Panc1 (cell line): ENCODE results near the gene MPIG6B. TPM values are rescaled to one million over a fixed set of nuclear protein-coding genes. Genes with fewer than 3 reads are reported as not detected.

ENCODE experiments used
- ATAC-seq: fragments of 200-7000 bp; cut with Tn5 transposase; 2 replicates; pipeline ENCODE4 v1.9.1; 2020; ENCODE audit warnings: mild to moderate bottlenecking, moderate library complexity
- BruUV-seq: library from RNA; stranded (reverse); fragments of 400-500 nt; replicated peaks from 2 replicates; lab custom pipeline; 2021; lab: Mats Ljungman, UMichigan
- CTCF ChIA-PET: fragments of 300-600 bp; sonication (Branson Sonifier 250); formaldehyde crosslinking; loops from one replicate; lab custom pipeline; 2022; ENCODE audit warnings: antibody characterized with exemption; lab: Charles Lee
- POLR2A ChIA-PET: fragments of 300-600 bp; sonication (Branson Sonifier 250); formaldehyde crosslinking; loops from one replicate; lab custom pipeline; 2022; ENCODE audit warnings: antibody characterized with exemption; lab: Charles Lee
- DNase-seq: peaks from one replicate; pipeline ENCODE4 v3.0.0-alpha.2; 2010; ENCODE audit warnings: low read depth, low spot score
- H3K27ac ChIP-seq: 2 replicates; pipeline ENCODE4 v1.5.1; 2011; ENCODE audit warnings: mild to moderate bottlenecking, low read length, inconsistent platforms
- H3K27me3 ChIP-seq: fragments of 200-500 bp; sonication (Bioruptor generic); 2 replicates; pipeline ENCODE4 v1.6.0; 2014; ENCODE audit warnings: low read length, inconsistent platforms; ENCODE audit not compliant: control insufficient read depth, insufficient read depth
- H3K36me3 ChIP-seq: fragments of 200-500 bp; sonication (Bioruptor generic); 2 replicates; pipeline ENCODE4 v1.5.1; 2014; ENCODE audit warnings: inconsistent platforms, mild to moderate bottlenecking, low read length, moderate library complexity; ENCODE audit not compliant: control insufficient read depth, insufficient read depth
- H3K4me1 ChIP-seq: 2 replicates; pipeline ENCODE4 v1.5.1; 2011; ENCODE audit warnings: inconsistent platforms, mild to moderate bottlenecking, low read length, moderate library complexity; ENCODE audit not compliant: control insufficient read depth, insufficient read depth
- H3K4me3 ChIP-seq, 2 experiments: 2 replicates each; pipeline ENCODE4 v1.5.1; 2011 to 2012; ENCODE audit warnings: low read depth in 2 of 2, low read length in 2 of 2, mild to moderate bottlenecking in 2 of 2, inconsistent platforms in 1 of 2, moderate library complexity in 1 of 2
- H3K9me3 ChIP-seq: fragments of 200-500 bp; sonication (Bioruptor generic); 2 replicates; pipeline ENCODE4 v1.5.1; 2014; ENCODE audit warnings: low read depth, mild to moderate bottlenecking, inconsistent platforms, low read length, moderate library complexity; ENCODE audit not compliant: control insufficient read depth, insufficient read depth
- CTCF ChIP-seq: fragments of 450-650 bp; IDR thresholded peaks from 2 replicates; pipeline ENCODE4 v1.5.1; 2017; ENCODE audit warnings: mild to moderate bottlenecking
- POLR2AphosphoS5 ChIP-seq: IDR thresholded peaks from 2 replicates; pipeline ENCODE4 v1.6.1; 2012; ENCODE audit warnings: mild to moderate bottlenecking, low read depth, low read length, moderate library complexity
- SIN3A ChIP-seq: IDR thresholded peaks from 2 replicates; pipeline ENCODE4 v1.6.1; 2012; ENCODE audit warnings: low read depth, mild to moderate bottlenecking, low read length, moderate library complexity, borderline replicate concordance; ENCODE audit not compliant: insufficient read depth
- TCF7L2 ChIP-seq: IDR thresholded peaks from 2 replicates; pipeline ENCODE4 v1.6.1; 2011; ENCODE audit warnings: mild to moderate bottlenecking, low read depth, low read length, inconsistent platforms
- in situ Hi-C: cut with HindIII; loops from 2 replicates; pipeline ENCODE4 v1.10.0; 2016; ENCODE audit warnings: low sequenced_read_pairs, low pct_unique_long_range_greater_than_20kb
- intact Hi-C: fragments of 100-400 bp; cut with micrococcal nuclease; formaldehyde crosslinking; loops from one replicate; pipeline ENCODE4 v1.10.0; 2022; ENCODE audit not compliant: unreplicated experiment
- total RNA-seq: library from RNA; stranded (reverse); gene quantifications from one replicate; pipeline ENCODE4 v1.2.1, GENCODE V29; 2021; ENCODE audit not compliant: unreplicated experiment
- TF ChIP-seq, protein P1 (sequence below), 2 experiments: IDR thresholded peaks; 2 replicates each; pipeline ENCODE4 v1.6.1; 2011 to 2012; ENCODE audit warnings: low read depth in 2 of 2, control low read depth in 1 of 2, low read length in 1 of 2, mild to moderate bottlenecking in 1 of 2, moderate library complexity in 1 of 2; ENCODE audit not compliant: insufficient read depth in 1 of 2

The MPIG6B gene
- total RNA-seq, 1 experiment from 2014 or later: not detected

DNA sequence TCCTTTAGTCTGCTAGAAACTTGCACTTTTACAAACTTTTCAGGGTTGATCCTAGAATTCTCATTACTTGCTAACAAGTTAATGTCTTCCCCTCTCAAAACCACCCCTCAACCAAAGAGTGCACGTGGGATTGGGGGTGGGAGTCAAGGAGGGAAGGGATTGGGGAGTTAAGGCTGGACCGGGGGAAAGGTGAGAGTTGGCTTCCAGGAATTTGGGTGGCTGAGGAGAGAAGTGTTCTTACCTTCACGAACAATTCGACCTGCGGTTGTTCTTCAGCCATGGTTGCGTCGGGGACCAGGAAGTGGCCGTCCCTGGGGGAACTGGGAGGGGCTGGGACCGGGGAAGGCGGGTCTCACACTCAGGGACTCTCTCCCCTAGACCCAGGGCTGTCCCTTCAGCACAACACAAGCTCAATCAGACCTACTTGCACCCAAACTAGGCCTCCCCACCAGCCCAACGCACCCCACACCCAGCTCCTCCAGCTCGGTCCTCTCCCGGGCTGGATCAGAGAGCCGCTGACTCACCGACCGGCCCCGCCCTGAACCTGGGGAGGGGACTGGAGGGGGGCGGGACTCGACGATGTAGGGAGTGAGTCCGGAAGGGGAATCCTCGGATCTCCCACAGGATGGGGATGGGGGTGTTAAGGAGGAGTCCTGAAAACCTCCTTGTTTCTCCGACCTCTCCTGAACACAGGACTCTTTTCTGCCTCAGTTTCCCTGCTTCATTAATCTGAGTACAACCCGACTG lies 13.0 kb downstream of the MPIG6B start, which contains the start of gene CLIC1:
TSS of gene CLIC1 (minus strand) at position 510 of the 747 bp plus-strand sequence. CDS start at position 280, 230 bp downstream.
- Histone ChIP-seq H3K4me1 (peaks cover 57% of the 10 kb centered on the region), H3K27ac (peak within 1 kb of the TSS; percentile 100), H3K9me3 (no peaks in the 10 kb centered on the region), H3K27me3 (no peaks in the 10 kb centered on the region), H3K36me3 (peaks cover 21% of the 10 kb centered on the region), H3K4me3 (peak within 1 kb of the TSS; percentile 99 to 100)
- DNase-seq (no peak), ATAC-seq (peak; percentile 69)
- BruUV-seq: no TSS peak
- ChIA-PET POLR2A (interaction anchor here (0.6 kb wide), 1 partner anchor 78 kb away, joined by 10 read pairs; the partner anchor contains the start of gene HSPA1L), CTCF (interaction anchor here (0.6 kb wide), 1 partner anchor 152 kb away, joined by 3 read pairs; no protein-coding TSS in a partner anchor)
- TF ChIP-seq, protein P1, sequence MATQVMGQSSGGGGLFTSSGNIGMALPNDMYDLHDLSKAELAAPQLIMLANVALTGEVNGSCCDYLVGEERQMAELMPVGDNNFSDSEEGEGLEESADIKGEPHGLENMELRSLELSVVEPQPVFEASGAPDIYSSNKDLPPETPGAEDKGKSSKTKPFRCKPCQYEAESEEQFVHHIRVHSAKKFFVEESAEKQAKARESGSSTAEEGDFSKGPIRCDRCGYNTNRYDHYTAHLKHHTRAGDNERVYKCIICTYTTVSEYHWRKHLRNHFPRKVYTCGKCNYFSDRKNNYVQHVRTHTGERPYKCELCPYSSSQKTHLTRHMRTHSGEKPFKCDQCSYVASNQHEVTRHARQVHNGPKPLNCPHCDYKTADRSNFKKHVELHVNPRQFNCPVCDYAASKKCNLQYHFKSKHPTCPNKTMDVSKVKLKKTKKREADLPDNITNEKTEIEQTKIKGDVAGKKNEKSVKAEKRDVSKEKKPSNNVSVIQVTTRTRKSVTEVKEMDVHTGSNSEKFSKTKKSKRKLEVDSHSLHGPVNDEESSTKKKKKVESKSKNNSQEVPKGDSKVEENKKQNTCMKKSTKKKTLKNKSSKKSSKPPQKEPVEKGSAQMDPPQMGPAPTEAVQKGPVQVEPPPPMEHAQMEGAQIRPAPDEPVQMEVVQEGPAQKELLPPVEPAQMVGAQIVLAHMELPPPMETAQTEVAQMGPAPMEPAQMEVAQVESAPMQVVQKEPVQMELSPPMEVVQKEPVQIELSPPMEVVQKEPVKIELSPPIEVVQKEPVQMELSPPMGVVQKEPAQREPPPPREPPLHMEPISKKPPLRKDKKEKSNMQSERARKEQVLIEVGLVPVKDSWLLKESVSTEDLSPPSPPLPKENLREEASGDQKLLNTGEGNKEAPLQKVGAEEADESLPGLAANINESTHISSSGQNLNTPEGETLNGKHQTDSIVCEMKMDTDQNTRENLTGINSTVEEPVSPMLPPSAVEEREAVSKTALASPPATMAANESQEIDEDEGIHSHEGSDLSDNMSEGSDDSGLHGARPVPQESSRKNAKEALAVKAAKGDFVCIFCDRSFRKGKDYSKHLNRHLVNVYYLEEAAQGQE (IDR thresholded peaks at IDR 0.05; ENCODE audit: insufficient read depth in 1 of 2, low read depth in 2 of 2, low read length in 1 of 2): no peak
- no peak for TF ChIP-seq CTCF
- 0 out of 2 replicates have a peak, but pooled peaks have one; percentile 54 for TF ChIP-seq SIN3A
- peak; percentile 50; the same call in 1 of the 2 replicates for TF ChIP-seq TCF7L2
- TF ChIP-seq POLR2AphosphoS5: peak; percentile 83
- intact Hi-C loops (loop anchor here (10.0 kb wide), 1 partner anchor 99 kb away; no protein-coding TSS in a partner anchor), in situ Hi-C loops (no loop called here)

- ATAC-seq: no peak
- BruUV-seq: no TSS peak
Observed at GRCh38 chr6:31736768-31737314, 13.7 kb downstream of the MPIG6B start.

More at GRCh38 chr6:31736768-31737314, 13.7 kb downstream of the MPIG6B start:
- Histone ChIP-seq H3K4me3 (peak overlapping the region; percentile 99 to 100), H3K9me3 (no peaks in the 10 kb centered on the region), H3K4me1 (peaks cover 50% of the 10 kb centered on the region), H3K27me3 (no peaks in the 10 kb centered on the region), H3K27ac (peak overlapping the region; percentile 100), H3K36me3 (peaks cover 17% of the 10 kb centered on the region)
- CTCF ChIA-PET: interaction anchor here (0.6 kb wide), 1 partner anchor 153 kb away, joined by 3 read pairs; no protein-coding TSS in a partner anchor
- intact Hi-C loops: loop anchor here (10.0 kb wide), 1 partner anchor 98 kb away; no protein-coding TSS in a partner anchor
- in situ Hi-C loops: no loop called here
- DNase-seq: no peak
- TF ChIP-seq CTCF (no peak), SIN3A (no peak), TCF7L2 (no peak), POLR2AphosphoS5 (no peak)
- TF ChIP-seq, protein P1 (IDR thresholded peaks at IDR 0.05; ENCODE audit: insufficient read depth in 1 of 2, low read depth in 2 of 2, low read length in 1 of 2): no peak
- POLR2A ChIA-PET: interaction anchor here (0.6 kb wide), 1 partner anchor 78 kb away, joined by 10 read pairs; the partner anchor contains the start of gene HSPA1L
